Vagina (tissue), 2 donors: ENCODE measurements around the gene DENND2A. TPM values are rescaled to one million over a fixed set of nuclear protein-coding genes. Genes with fewer than 3 reads are reported as not detected.

Experiments
- DNase-seq, 2 donors: peaks; one replicate each; pipeline ENCODE4 v3.0.0-alpha.2; 2017; ENCODE audit errors: extremely low spot score in 2 of 2
- H3K27ac ChIP-seq: fragments of 200-600 bp; sonication (generic); one replicate; pipeline ENCODE4 v1.5.1; 2019
- H3K27me3 ChIP-seq: fragments of 200-600 bp; sonication (generic); one replicate; pipeline ENCODE4 v1.5.1; 2019
- H3K36me3 ChIP-seq, 2 donors: fragments of 200-600 bp; sonication (generic); one replicate each; pipeline ENCODE4 v1.5.1; 2017 to 2019
- H3K4me1 ChIP-seq: fragments of 200-600 bp; sonication (generic); one replicate; pipeline ENCODE4 v1.5.1; 2019
- H3K4me3 ChIP-seq, 2 donors: fragments of 200-600 bp; sonication (generic); 1 replicate in 1 of 2; 2 replicates in 1 of 2; pipeline ENCODE4 v1.5.1; 2016 to 2019
- H3K9me3 ChIP-seq: fragments of 200-600 bp; sonication (generic); one replicate; pipeline ENCODE4 v1.5.1; 2019
- CTCF ChIP-seq, 3 experiments: fragments of 450-650 bp in 2 of 3; fragments of 200-600 bp in 1 of 3; sonication (generic) in 1 of 3; IDR thresholded peaks; one replicate each; pipeline ENCODE4 v1.5.1; 2017 to 2019; ENCODE audit warnings: antibody characterized with exemption in 3 of 3, mild to moderate bottlenecking in 2 of 3, moderate library complexity in 2 of 3
- POLR2A ChIP-seq, 2 donors: fragments of 450-650 bp; IDR thresholded peaks; one replicate each; pipeline ENCODE4 v1.6.1; 2017; ENCODE audit warnings: antibody characterized with exemption in 2 of 2, mild to moderate bottlenecking in 2 of 2, moderate library complexity in 2 of 2
- POLR2AphosphoS5 ChIP-seq, 2 donors: sonication (generic); formaldehyde crosslinking; IDR thresholded peaks; one replicate each; pipeline ENCODE4 v1.9.0; 2017; ENCODE audit warnings: antibody characterized with exemption in 2 of 2, mild to moderate bottlenecking in 2 of 2, low read depth in 1 of 2; ENCODE audit not compliant: insufficient read depth in 1 of 2
- intact Hi-C: fragments of 100-400 bp; cut with DNase I; formaldehyde crosslinking; loops from one replicate; pipeline ENCODE4 v1.15.1; 2023
- total RNA-seq: library from RNA; depleted of rRNA; stranded (reverse); fragments of >200 nt; gene quantifications from one replicate; pipeline ENCODE4 v1.2.3, GENCODE V29; 2016

Gene DENND2A
- total RNA-seq, 1 donor from 2014 or later, result 17.4 TPM

GRCh38 chr7:140586516-140586915 is 54.1 kb downstream of the DENND2A start:
- intact Hi-C loops, result no loop called here
- TF ChIP-seq POLR2A (IDR thresholded peaks at IDR 0.05) (no peak), CTCF (IDR thresholded peaks at IDR 0.05) (no peak), POLR2AphosphoS5 (IDR thresholded peaks at IDR 0.05; ENCODE audit: insufficient read depth in 1 of 2, low read depth in 1 of 2) (no peak)

GRCh38 chr7:140585333-140585732 is 55.3 kb downstream of the DENND2A start:
- DNase-seq, result no peak
- H3K27me3 ChIP-seq, result no peaks in the 10 kb centered on the region
- no peaks in the 10 kb centered on the region for H3K9me3 ChIP-seq
- no peak overlapping the region for H3K4me3 ChIP-seq
- no peaks in the 10 kb centered on the region for H3K4me1 ChIP-seq
- H3K27ac ChIP-seq, result no peak overlapping the region
- TF ChIP-seq POLR2A (IDR thresholded peaks at IDR 0.05) (no peak), CTCF (IDR thresholded peaks at IDR 0.05) (no peak), POLR2AphosphoS5 (IDR thresholded peaks at IDR 0.05; ENCODE audit: insufficient read depth in 1 of 2, low read depth in 1 of 2) (no peak)
- intact Hi-C loops, result no loop called here
- H3K36me3 ChIP-seq, result peaks cover 0 to 7% of the 10 kb centered on the region in 2 donors

More at GRCh38 chr7:140586516-140586915, 54.1 kb downstream of the DENND2A start:
- H3K4me1 ChIP-seq, result no peaks in the 10 kb centered on the region
- DNase-seq, result no peak
- no peaks in the 10 kb centered on the region for H3K27me3 ChIP-seq
- H3K27ac ChIP-seq, result no peak overlapping the region
- H3K36me3 ChIP-seq, result peaks cover 0 to 7% of the 10 kb centered on the region in 2 donors
- H3K9me3 ChIP-seq, result no peaks in the 10 kb centered on the region
- H3K4me3 ChIP-seq, result no peak overlapping the region

GRCh38 chr7:140584195-140584851 is 56.3 kb downstream of the DENND2A start:
- no peak for DNase-seq
- no peak for TF ChIP-seq POLR2AphosphoS5 (IDR thresholded peaks at IDR 0.05; ENCODE audit: insufficient read depth in 1 of 2, low read depth in 1 of 2)
- TF ChIP-seq CTCF (IDR thresholded peaks at IDR 0.05), result no peak
- TF ChIP-seq POLR2A (IDR thresholded peaks at IDR 0.05), result no peak
- no peaks in the 10 kb centered on the region for H3K4me1 ChIP-seq
- intact Hi-C loops, result no loop called here
- H3K36me3 ChIP-seq, result peaks cover 0 to 7% of the 10 kb centered on the region in 2 donors
- H3K9me3 ChIP-seq, result no peaks in the 10 kb centered on the region
- H3K4me3 ChIP-seq, result no peak overlapping the region
- no peak overlapping the region for H3K27ac ChIP-seq
- H3K27me3 ChIP-seq, result no peaks in the 10 kb centered on the region

GRCh38 chr7:140581411-140581810 is 59.2 kb downstream of the DENND2A start:
- intact Hi-C loops, result no loop called here
- no peak for DNase-seq
- no peak overlapping the region for H3K4me3 ChIP-seq
- TF ChIP-seq POLR2A (IDR thresholded peaks at IDR 0.05), result no peak
- no peak for TF ChIP-seq POLR2AphosphoS5 (IDR thresholded peaks at IDR 0.05; ENCODE audit: insufficient read depth in 1 of 2, low read depth in 1 of 2)
- no peak for TF ChIP-seq CTCF (IDR thresholded peaks at IDR 0.05)
- H3K27ac ChIP-seq, result no peak overlapping the region
- H3K4me1 ChIP-seq, result no peaks in the 10 kb centered on the region
- no peaks in the 10 kb centered on the region for H3K9me3 ChIP-seq
- no peaks in the 10 kb centered on the region for H3K27me3 ChIP-seq
- H3K36me3 ChIP-seq, result peaks cover 0 to 7% of the 10 kb centered on the region in 2 donors

- Histone ChIP-seq H3K9me3 (no peaks in the 10 kb centered on the region), H3K27me3 (no peaks in the 10 kb centered on the region), H3K36me3 (peaks cover 0 to 4% of the 10 kb centered on the region in 2 donors), H3K4me3 (no peak overlapping the region), H3K4me1 (no peaks in the 10 kb centered on the region), H3K27ac (no peak overlapping the region)
- DNase-seq, result no peak
- TF ChIP-seq CTCF (IDR thresholded peaks at IDR 0.05) (no peak), POLR2A (IDR thresholded peaks at IDR 0.05) (no peak), POLR2AphosphoS5 (IDR thresholded peaks at IDR 0.05; ENCODE audit: insufficient read depth in 1 of 2, low read depth in 1 of 2) (no peak)
- intact Hi-C loops, result no loop called here
Observed at GRCh38 chr7:140577651-140578050, 63.0 kb downstream of the DENND2A start.
